Suprapubic skin (tissue), 3 donors: ENCODE results near the gene TBXAS1.

Source experiments
- CTCF ChIP-seq, 2 donors: fragments of 200-600 bp in 1 of 2; fragments of 450-650 bp in 1 of 2; sonication (generic) in 1 of 2; IDR thresholded peaks; one replicate each; pipeline ENCODE4 v1.5.1; 2016 to 2019; ENCODE audit warnings: antibody characterized with exemption in 2 of 2, mild to moderate bottlenecking in 1 of 2, moderate library complexity in 1 of 2
- POLR2A ChIP-seq, 2 donors: fragments of 450-650 bp; IDR thresholded peaks; one replicate each; pipeline ENCODE4 v1.6.1; 2017; ENCODE audit warnings: antibody characterized with exemption in 2 of 2, mild to moderate bottlenecking in 2 of 2, moderate library complexity in 2 of 2

GRCh38 chr7:139829025-139829774 is at the start of gene TBXAS1:
- TF ChIP-seq CTCF (IDR thresholded peaks at IDR 0.05): no peak
- no peak for TF ChIP-seq POLR2A (IDR thresholded peaks at IDR 0.05)
